IPS-NIHi7 (cell line): ENCODE results near the gene INPP5E.

Experiments
- DNase-seq: peaks from one replicate; pipeline ENCODE4 v3.0.0; 2012; ENCODE audit warnings: mixed read lengths; ENCODE audit errors: extremely low spot score

Gene INPP5E

GRCh38 chr9:136405481-136405880 is 34.2 kb downstream of the INPP5E start:
- DNase-seq = no peak

- no peak for DNase-seq
Observed at GRCh38 chr9:136404801-136405136, 34.9 kb downstream of the INPP5E start.

- DNase-seq = no peak
Observed at GRCh38 chr9:136403915-136404800, 35.5 kb downstream of the INPP5E start.

GRCh38 chr9:136403538-136403914 is 36.1 kb downstream of the INPP5E start:
- no peak for DNase-seq

- no peak for DNase-seq
Observed at GRCh38 chr9:136402067-136402466, 37.6 kb downstream of the INPP5E start.

GRCh38 chr9:136401173-136401922 is 38.3 kb downstream of the INPP5E start:
- DNase-seq = no peak

GRCh38 chr9:136400038-136400834 is 39.4 kb downstream of the INPP5E start, which contains the start of gene SNAPC4:
Gene SNAPC4, minus strand, starts transcription at chr9:136400170. Its CDS starts 1,742 bp downstream, at chr9:136398428.
- DNase-seq = peak; percentile 98

- peak; percentile 35 for DNase-seq
Observed at GRCh38 chr9:136399176-136400037, 40.2 kb downstream of the INPP5E start.

- no peak for DNase-seq
Observed at GRCh38 chr9:136398286-136398685, 41.4 kb downstream of the INPP5E start.

GRCh38 chr9:136397643-136398042 is 42.0 kb downstream of the INPP5E start:
- DNase-seq = no peak

GRCh38 chr9:136396219-136396515 is 43.5 kb downstream of the INPP5E start:
- DNase-seq = no peak

- DNase-seq = no peak
Observed at GRCh38 chr9:136395345-136396218, 44.1 kb downstream of the INPP5E start.

- no peak for DNase-seq
Observed at GRCh38 chr9:136395020-136395340, 44.7 kb downstream of the INPP5E start.

GRCh38 chr9:136394312-136395019 is 45.2 kb downstream of the INPP5E start:
- DNase-seq = no peak

GRCh38 chr9:136393531-136393930 is 46.1 kb downstream of the INPP5E start:
- DNase-seq = no peak

- DNase-seq = no peak
Observed at GRCh38 chr9:136392538-136393449, 46.9 kb downstream of the INPP5E start.

GRCh38 chr9:136391737-136392537 is 47.7 kb downstream of the INPP5E start:
- no peak for DNase-seq

GRCh38 chr9:136389396-136389795 is 50.2 kb downstream of the INPP5E start:
- DNase-seq = no peak
